HepG2 (cell line): ENCODE results near the gene LRP1B. TPM values are rescaled to one million over a fixed set of nuclear protein-coding genes. Genes with fewer than 3 reads are reported as not detected.

ENCODE experiments used
- ATAC-seq: fragments of 200-7000 bp; cut with Tn5 transposase; 3 replicates; pipeline ENCODE4 v1.9.1; 2020; ENCODE audit warnings: mild to moderate bottlenecking, moderate library complexity
- BruUV-seq: library from RNA; stranded (reverse); fragments of 400-500 nt; replicated peaks from 2 replicates; lab custom pipeline; 2021; lab: Mats Ljungman, UMichigan
- CTCF ChIA-PET: fragments of 300-600 bp; formaldehyde crosslinking; extraction: SDS; loops from one replicate; lab custom pipeline; 2021; ENCODE audit warnings: low total read pairs, inconsistent platforms, low intra/inter-chr PET ratio; lab: Yijun Ruan, JAX
- POLR2A ChIA-PET: fragments of 350-600 bp; sonication (Branson Sonifier 250); formaldehyde crosslinking; loops from one replicate; lab custom pipeline; 2020; ENCODE audit warnings: antibody characterized with exemption, inconsistent platforms; lab: Yijun Ruan, JAX
- DNase-seq: peaks from one replicate; pipeline ENCODE4 v3.0.0-alpha.2; 2015; ENCODE audit warnings: low spot score
- FAIRE-seq: peaks from 3 replicates; lab custom pipeline; 2011; peaks lifted over from hg19 to GRCh38; lab: Jason Lieb, UNC
- H2AFZ ChIP-seq: one replicate; pipeline ENCODE4 v1.6.1; 2011; ENCODE audit warnings: low read length, inconsistent platforms
- H3K27ac ChIP-seq: fragments of 300-600 bp; 3 replicates; pipeline ENCODE4 v1.8.0; 2011; ENCODE audit warnings: mixed run types, mild to moderate bottlenecking, mixed read lengths, low read length, inconsistent platforms; ENCODE audit not compliant: insufficient read depth; ENCODE audit errors: extremely low read length
- H3K27me3 ChIP-seq, 2 experiments: fragments of 200-600 bp in 1 of 2; 2 replicates in 1 of 2; 3 replicates in 1 of 2; pipeline versions ENCODE4 v1.6.0 to v1.8.0; 2011; ENCODE audit warnings: low read length in 2 of 2, mild to moderate bottlenecking in 2 of 2, moderate library complexity in 2 of 2, inconsistent platforms in 1 of 2; ENCODE audit not compliant: insufficient read depth in 2 of 2, control insufficient read depth in 1 of 2
- H3K36me3 ChIP-seq, 2 experiments: fragments of 200-600 bp in 1 of 2; replicated peaks in 1 of 2; 2 replicates in 1 of 2; 3 replicates in 1 of 2; pipeline versions ENCODE4 v1.5.1 to v1.8.0; 2011; ENCODE audit warnings: low read length in 2 of 2, inconsistent platforms in 1 of 2; ENCODE audit not compliant: insufficient read depth in 2 of 2, control insufficient read depth in 1 of 2
- H3K4me1 ChIP-seq: 2 replicates; pipeline ENCODE4 v1.5.1; 2012; ENCODE audit warnings: low read length, inconsistent platforms; ENCODE audit not compliant: insufficient read depth
- H3K4me2 ChIP-seq: 2 replicates; pipeline ENCODE4 v1.6.0; 2011; ENCODE audit warnings: low read depth, low read length, inconsistent platforms
- H3K4me3 ChIP-seq, 3 experiments: fragments of 200-600 bp in 1 of 3; sonication (generic), shearing (Covaris generic) in 1 of 3; replicated peaks in 1 of 3; 2 replicates each; pipeline ENCODE4 v1.5.1; 2011 to 2016; ENCODE audit warnings: low read length in 3 of 3, inconsistent platforms in 2 of 3, low read depth in 2 of 3, mild to moderate bottlenecking in 2 of 3, control low read depth in 1 of 3, mixed read lengths in 1 of 3; ENCODE audit not compliant: insufficient read depth in 1 of 3
- H3K79me2 ChIP-seq: one replicate; pipeline ENCODE4 v1.6.1; 2011; ENCODE audit warnings: low read length, inconsistent platforms; ENCODE audit not compliant: insufficient read depth
- H3K9ac ChIP-seq: 2 replicates; pipeline ENCODE4 v1.6.0; 2011; ENCODE audit warnings: mild to moderate bottlenecking, low read depth, low read length, inconsistent platforms; ENCODE audit not compliant: insufficient read depth
- H3K9me3 ChIP-seq: 2 replicates; pipeline ENCODE4 v1.5.1; 2012; ENCODE audit warnings: mild to moderate bottlenecking, low read length
- H4K20me1 ChIP-seq: 2 replicates; pipeline ENCODE4 v1.6.0; 2011; ENCODE audit warnings: inconsistent platforms, mild to moderate bottlenecking, low read length, moderate library complexity; ENCODE audit not compliant: insufficient read depth
- ELK4 ChIP-seq: sonication (generic); formaldehyde crosslinking; IDR thresholded peaks from 2 replicates; pipeline ENCODE4 v1.9.0; 2021; ENCODE audit warnings: missing genetic modification reagents, borderline replicate concordance
- MAF1 ChIP-seq: sonication (generic); formaldehyde crosslinking; IDR thresholded peaks from 2 replicates; pipeline ENCODE4 v1.5.0; 2020; ENCODE audit warnings: missing genetic modification reagents, borderline replicate concordance
- MEIS1 ChIP-seq: sonication (generic); formaldehyde crosslinking; IDR thresholded peaks from 2 replicates; pipeline ENCODE4 v1.9.0; 2021; ENCODE audit warnings: mild to moderate bottlenecking, missing genetic modification reagents, moderate library complexity, borderline replicate concordance
- REXO4 ChIP-seq: sonication (generic); formaldehyde crosslinking; IDR thresholded peaks from 2 replicates; pipeline ENCODE4 v1.8.0; 2022; ENCODE audit warnings: missing genetic modification reagents, mild to moderate bottlenecking, borderline replicate concordance
- ZBTB10 ChIP-seq: sonication (generic); formaldehyde crosslinking; IDR thresholded peaks from 2 replicates; pipeline ENCODE4 v1.4.0; 2020; ENCODE audit warnings: missing genetic modification reagents, borderline replicate concordance
- ZC3H13 ChIP-seq: sonication (generic); formaldehyde crosslinking; IDR thresholded peaks from 2 replicates; pipeline ENCODE4 v1.8.1; 2023; ENCODE audit warnings: mild to moderate bottlenecking, missing genetic modification reagents, moderate library complexity
- ZNF367 ChIP-seq: sonication (generic); formaldehyde crosslinking; IDR thresholded peaks from 2 replicates; pipeline ENCODE4 v1.4.0; 2020; ENCODE audit warnings: missing genetic modification reagents, borderline replicate concordance
- ZNF740 ChIP-seq: sonication (generic); formaldehyde crosslinking; IDR thresholded peaks from 2 replicates; pipeline ENCODE4 v1.4.0; 2020; ENCODE audit warnings: missing genetic modification reagents
- ZNF83 ChIP-seq: sonication (generic); formaldehyde crosslinking; IDR thresholded peaks from 2 replicates; pipeline ENCODE4 v1.4.0; 2020; ENCODE audit warnings: missing genetic modification reagents, mild to moderate bottlenecking, borderline replicate concordance
- in situ Hi-C: cut with HindIII; loops from 2 replicates; pipeline ENCODE4 v1.10.0; 2017; ENCODE audit warnings: low pct_unique_long_range_greater_than_20kb; ENCODE audit not compliant: extremely low pct_ligation_motif_present
- intact Hi-C: fragments of 100-400 bp; cut with micrococcal nuclease; formaldehyde crosslinking; loops from one replicate; pipeline ENCODE4 v1.10.0; 2022; ENCODE audit not compliant: unreplicated experiment
- polyA plus RNA-seq, 8 experiments: library from polyadenylated mRNA; depleted of rRNA in 3 of 8; stranded (reverse) in 7 of 8; unstranded in 1 of 8; fragments of >200 nt; fragmentation: Illumina TruSeq in 4 of 8; extraction: Trizol in 4 of 8; gene quantifications; 2 replicates each; pipeline versions ENCODE4 v1.2.1 to v1.2.3, GENCODE V29; 2011 to 2016; ENCODE audit warnings: low read depth in 4 of 8, missing spikeins in 1 of 8, mixed read lengths in 1 of 8; ENCODE audit not compliant: insufficient read depth in 1 of 8
- total RNA-seq, 5 experiments: library from RNA; depleted of rRNA; stranded (reverse); fragments of >200 nt; fragmentation: Illumina TruSeq; extraction: Trizol; gene quantifications; 2 replicates each; pipeline ENCODE4 v1.2.3, GENCODE V29; 2016; ENCODE audit warnings: low read depth in 1 of 5
- TF ChIP-seq, protein P1 (sequence below): sonication (generic); formaldehyde crosslinking; IDR thresholded peaks from 2 replicates; pipeline ENCODE4 v1.4.0; 2020; ENCODE audit warnings: mild to moderate bottlenecking, missing genetic modification reagents
- TF ChIP-seq, protein P2 (sequence below): sonication (generic); formaldehyde crosslinking; IDR thresholded peaks from 2 replicates; pipeline ENCODE4 v1.5.1; 2020; ENCODE audit warnings: missing genetic modification reagents, mild to moderate bottlenecking, borderline replicate concordance

The LRP1B gene
- total and polyA plus RNA-seq, 2 of the 13 experiments (the other 11 are each of a cell fraction or from before 2014, with no cell fraction given): 0.04 TPM; not detected in 1

DNA sequence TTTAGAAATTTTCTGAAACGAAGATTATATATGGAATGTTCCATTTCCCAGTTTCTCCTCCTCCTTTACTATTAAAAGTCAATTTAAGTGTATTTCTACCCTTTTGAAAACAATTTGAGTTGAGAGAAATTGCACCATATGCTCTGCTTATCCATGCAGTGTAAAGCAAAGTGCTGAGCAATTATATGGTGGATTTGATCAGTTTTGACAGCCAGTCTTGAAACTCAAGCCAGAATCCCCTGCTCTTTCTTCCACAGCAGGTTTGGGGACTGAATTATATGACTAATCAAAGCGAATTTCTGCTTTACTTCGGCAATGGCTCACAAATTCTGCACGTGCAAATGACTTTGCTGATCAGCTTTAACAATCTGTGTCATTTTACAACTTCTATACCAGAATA is 1183.6 kb downstream of the LRP1B start (continued):
- TF ChIP-seq ZNF740 (CRISPR knock-in tag) (no peak), MEIS1 (no peak), ZNF83 (CRISPR knock-in tag) (no peak), ZBTB10 (CRISPR knock-in tag) (no peak)
- TF ChIP-seq, protein P1, sequence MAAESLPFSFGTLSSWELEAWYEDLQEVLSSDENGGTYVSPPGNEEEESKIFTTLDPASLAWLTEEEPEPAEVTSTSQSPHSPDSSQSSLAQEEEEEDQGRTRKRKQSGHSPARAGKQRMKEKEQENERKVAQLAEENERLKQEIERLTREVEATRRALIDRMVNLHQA (CRISPR knock-in tag): no peak

- Histone ChIP-seq H3K4me2 (no peak overlapping the region), H2AFZ (no peak overlapping the region), H4K20me1 (no peaks in the 10 kb centered on the region), H3K4me3 (no peak overlapping the region), H3K9me3 (no peaks in the 10 kb centered on the region), H3K9ac (no peak overlapping the region), H3K79me2 (no peaks in the 10 kb centered on the region), H3K4me1 (no peaks in the 10 kb centered on the region), H3K36me3 (no peaks in the 10 kb centered on the region), H3K27me3 (no peaks in the 10 kb centered on the region), H3K27ac (no peak overlapping the region)
- DNase-seq (no peak), FAIRE-seq (no peak), ATAC-seq (0 out of 3 replicates have a peak, but pooled peaks have one; percentile 33)
- intact Hi-C loops: no loop called here
- BruUV-seq: no TSS peak
- in situ Hi-C loops: no loop called here
- no peak for TF ChIP-seq ZC3H13
- TF ChIP-seq, protein P2, sequence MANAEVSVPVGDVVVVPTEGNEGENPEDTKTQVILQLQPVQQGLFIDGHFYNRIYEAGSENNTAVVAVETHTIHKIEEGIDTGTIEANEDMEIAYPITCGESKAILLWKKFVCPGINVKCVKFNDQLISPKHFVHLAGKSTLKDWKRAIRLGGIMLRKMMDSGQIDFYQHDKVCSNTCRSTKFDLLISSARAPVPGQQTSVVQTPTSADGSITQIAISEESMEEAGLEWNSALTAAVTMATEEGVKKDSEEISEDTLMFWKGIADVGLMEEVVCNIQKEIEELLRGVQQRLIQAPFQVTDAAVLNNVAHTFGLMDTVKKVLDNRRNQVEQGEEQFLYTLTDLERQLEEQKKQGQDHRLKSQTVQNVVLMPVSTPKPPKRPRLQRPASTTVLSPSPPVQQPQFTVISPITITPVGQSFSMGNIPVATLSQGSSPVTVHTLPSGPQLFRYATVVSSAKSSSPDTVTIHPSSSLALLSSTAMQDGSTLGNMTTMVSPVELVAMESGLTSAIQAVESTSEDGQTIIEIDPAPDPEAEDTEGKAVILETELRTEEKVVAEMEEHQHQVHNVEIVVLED: no peak
- TF ChIP-seq ELK4 (CRISPR knock-in tag): no peak
- TF ChIP-seq REXO4 (CRISPR knock-in tag): no peak
- TF ChIP-seq ZNF367 (CRISPR knock-in tag): no peak
- TF ChIP-seq MAF1: no peak
- ChIA-PET POLR2A (no interaction called here), CTCF (no interaction called here)
Observed at GRCh38 chr2:140943867-140944266, 1186.9 kb downstream of the LRP1B start.
